ENCODE results near the gene TRIM31. TPM values are rescaled to one million over a fixed set of nuclear protein-coding genes. Genes with fewer than 3 reads are reported as not detected.

Gene TRIM31, protein sequence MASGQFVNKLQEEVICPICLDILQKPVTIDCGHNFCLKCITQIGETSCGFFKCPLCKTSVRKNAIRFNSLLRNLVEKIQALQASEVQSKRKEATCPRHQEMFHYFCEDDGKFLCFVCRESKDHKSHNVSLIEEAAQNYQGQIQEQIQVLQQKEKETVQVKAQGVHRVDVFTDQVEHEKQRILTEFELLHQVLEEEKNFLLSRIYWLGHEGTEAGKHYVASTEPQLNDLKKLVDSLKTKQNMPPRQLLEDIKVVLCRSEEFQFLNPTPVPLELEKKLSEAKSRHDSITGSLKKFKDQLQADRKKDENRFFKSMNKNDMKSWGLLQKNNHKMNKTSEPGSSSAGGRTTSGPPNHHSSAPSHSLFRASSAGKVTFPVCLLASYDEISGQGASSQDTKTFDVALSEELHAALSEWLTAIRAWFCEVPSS
- not detected for total RNA-seq

DNA sequence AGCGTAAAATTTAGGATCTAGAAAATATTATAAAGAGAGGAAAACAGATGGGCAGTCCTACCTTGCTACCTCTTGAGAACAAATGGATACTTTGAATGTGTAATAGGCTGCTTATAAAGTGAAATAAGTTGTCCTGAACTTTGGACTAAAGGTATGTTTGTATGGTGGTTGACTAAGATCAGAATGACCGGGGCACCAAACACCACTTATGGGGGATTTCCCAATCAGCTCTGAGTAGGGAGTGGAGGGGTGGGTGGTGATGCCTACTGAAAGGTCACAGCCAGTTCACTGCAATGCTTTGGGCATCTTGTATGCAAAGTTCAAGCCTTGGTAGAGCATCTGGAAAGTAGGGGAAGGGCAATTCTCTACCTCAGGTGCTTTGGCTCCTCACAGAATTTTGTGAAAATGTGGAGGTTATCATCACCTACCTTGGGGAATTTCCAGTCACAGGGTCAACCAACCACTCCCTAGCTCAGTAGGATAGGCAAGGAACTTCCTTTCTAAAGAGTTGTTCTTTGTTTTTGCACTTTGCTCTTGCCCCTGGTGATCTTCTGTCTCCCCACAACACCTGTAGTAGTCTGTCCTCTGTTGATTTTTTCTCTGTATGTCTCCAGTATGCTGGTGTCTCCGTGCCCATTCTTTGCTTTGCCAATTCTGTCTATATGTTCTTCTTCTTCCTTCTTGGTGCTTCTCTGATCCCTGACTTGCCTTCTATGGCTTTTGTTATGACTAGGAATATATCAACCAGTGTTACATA, at the start of gene TRIM31:
Gene TRIM31, minus strand, starts transcription at position 88 of the 757 bp plus-strand sequence. CDS start 285 bp downstream, outside the sequence.
- Histone ChIP-seq H3K27ac (peak within 1 kb of the TSS in 1 of 4 donors; percentile 30), H3K9me3 (no peaks in the 10 kb centered on the region), H3K27me3 (peaks cover 0 to 78% of the 10 kb centered on the region in 2 donors), H3K4me3 (no peak within 1 kb of the TSS), H3K36me3 (no peaks in the 10 kb centered on the region), H3K4me1 (no peaks in the 10 kb centered on the region)
- 82 to 88% methylated on average over 3 of the region's 3 CpGs for WGBS, 2 donors
- no peak for DNase-seq (ENCODE audit: low spot score in 2 of 2)
- TF ChIP-seq EP300 (IDR thresholded peaks at IDR 0.05) (no peak), POLR2A (IDR thresholded peaks at IDR 0.05) (no peak)
- TF ChIP-seq, protein P1, sequence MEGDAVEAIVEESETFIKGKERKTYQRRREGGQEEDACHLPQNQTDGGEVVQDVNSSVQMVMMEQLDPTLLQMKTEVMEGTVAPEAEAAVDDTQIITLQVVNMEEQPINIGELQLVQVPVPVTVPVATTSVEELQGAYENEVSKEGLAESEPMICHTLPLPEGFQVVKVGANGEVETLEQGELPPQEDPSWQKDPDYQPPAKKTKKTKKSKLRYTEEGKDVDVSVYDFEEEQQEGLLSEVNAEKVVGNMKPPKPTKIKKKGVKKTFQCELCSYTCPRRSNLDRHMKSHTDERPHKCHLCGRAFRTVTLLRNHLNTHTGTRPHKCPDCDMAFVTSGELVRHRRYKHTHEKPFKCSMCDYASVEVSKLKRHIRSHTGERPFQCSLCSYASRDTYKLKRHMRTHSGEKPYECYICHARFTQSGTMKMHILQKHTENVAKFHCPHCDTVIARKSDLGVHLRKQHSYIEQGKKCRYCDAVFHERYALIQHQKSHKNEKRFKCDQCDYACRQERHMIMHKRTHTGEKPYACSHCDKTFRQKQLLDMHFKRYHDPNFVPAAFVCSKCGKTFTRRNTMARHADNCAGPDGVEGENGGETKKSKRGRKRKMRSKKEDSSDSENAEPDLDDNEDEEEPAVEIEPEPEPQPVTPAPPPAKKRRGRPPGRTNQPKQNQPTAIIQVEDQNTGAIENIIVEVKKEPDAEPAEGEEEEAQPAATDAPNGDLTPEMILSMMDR (IDR thresholded peaks at IDR 0.05): no peak

- H3K27ac ChIP-seq: peak overlapping the region in 1 of 4 donors; percentile 30
- 75 to 80% methylated on average over 12 of the region's 12 CpGs for WGBS, 2 donors
- H3K27me3 ChIP-seq: peaks cover 0 to 13% of the 10 kb centered on the region in 2 donors
- H3K4me1 ChIP-seq: no peaks in the 10 kb centered on the region
- no peak overlapping the region for H3K4me3 ChIP-seq
- DNase-seq (ENCODE audit: low spot score in 2 of 2): no peak
- H3K36me3 ChIP-seq: no peaks in the 10 kb centered on the region
- H3K9me3 ChIP-seq: no peaks in the 10 kb centered on the region
- no peak for TF ChIP-seq EP300 (IDR thresholded peaks at IDR 0.05)
- TF ChIP-seq, protein P1 (IDR thresholded peaks at IDR 0.05): no peak
- no peak for TF ChIP-seq POLR2A (IDR thresholded peaks at IDR 0.05)
Observed at GRCh38 chr6:30162265-30163089, 49.6 kb upstream of the TRIM31 start.

DNA sequence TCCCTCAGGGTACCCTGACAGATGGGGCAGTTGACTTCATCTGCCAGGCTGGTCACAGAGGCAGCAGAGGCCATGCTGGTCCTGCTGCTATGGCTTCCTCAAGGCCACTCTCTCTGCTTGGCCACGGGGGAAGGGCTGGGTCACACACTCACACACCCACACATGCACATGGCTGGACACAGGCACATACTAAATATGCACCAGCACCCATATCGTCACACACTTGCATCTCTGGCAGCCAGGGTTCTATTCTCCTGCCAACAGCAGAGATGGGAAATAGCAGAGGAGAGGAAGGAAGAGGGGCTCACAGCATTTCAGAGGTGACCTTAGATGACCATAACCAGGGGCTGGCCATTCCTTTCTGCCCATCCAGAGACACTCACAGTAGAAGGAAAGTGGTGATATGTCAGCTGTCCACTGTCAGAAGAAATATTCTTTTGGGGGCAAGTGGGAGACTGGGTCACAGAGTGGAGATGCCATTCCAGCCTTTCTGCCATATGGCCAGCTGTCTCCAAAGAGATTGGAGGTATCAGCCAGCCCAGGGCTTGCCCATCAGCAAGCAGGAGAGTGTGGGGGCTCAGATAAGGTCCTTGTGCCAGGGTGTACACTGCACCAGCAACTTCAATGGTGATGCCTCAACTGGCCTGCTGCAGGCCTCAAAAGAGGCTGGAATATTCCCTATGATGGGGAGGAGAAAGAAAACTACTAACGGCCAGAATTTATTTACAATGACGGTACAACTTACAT, 48.1 kb upstream of the TRIM31 start, which contains the start of gene TRIM10:
Gene TRIM10, minus strand, starts transcription at position 427 of the 747 bp plus-strand sequence. Its CDS starts 353 bp downstream, at position 74.
- Histone ChIP-seq H3K27ac (no peak within 1 kb of the TSS), H3K36me3 (no peaks in the 10 kb centered on the region), H3K4me1 (peaks cover 0 to 9% (median 0%) of the 10 kb centered on the region in 4 donors), H3K9me3 (no peaks in the 10 kb centered on the region), H3K27me3 (peaks cover 0 to 4% of the 10 kb centered on the region in 2 donors), H3K4me3 (no peak within 1 kb of the TSS)
- DNase-seq (ENCODE audit: low spot score in 2 of 2): no peak
- 70 to 88% methylated on average over 4 of the region's 4 CpGs for WGBS, 2 donors
- no peak for TF ChIP-seq EP300 (IDR thresholded peaks at IDR 0.05)
- no peak for TF ChIP-seq POLR2A (IDR thresholded peaks at IDR 0.05)
- TF ChIP-seq, protein P1 (IDR thresholded peaks at IDR 0.05): no peak

GRCh38 chr6:30160008-30160784, 47.3 kb upstream of the TRIM31 start:
- 89 to 90% methylated on average over 17 of the region's 17 CpGs for WGBS, 2 donors
- Histone ChIP-seq H3K4me1 (peaks cover 0 to 13% (median 0%) of the 10 kb centered on the region in 4 donors), H3K27ac (no peak overlapping the region), H3K4me3 (no peak overlapping the region), H3K36me3 (no peaks in the 10 kb centered on the region), H3K27me3 (peaks cover 0 to 4% of the 10 kb centered on the region in 2 donors), H3K9me3 (no peaks in the 10 kb centered on the region)
- TF ChIP-seq, protein P1 (IDR thresholded peaks at IDR 0.05): no peak
- no peak for TF ChIP-seq POLR2A (IDR thresholded peaks at IDR 0.05)
- no peak for TF ChIP-seq EP300 (IDR thresholded peaks at IDR 0.05)
- DNase-seq (ENCODE audit: low spot score in 2 of 2): no peak

All from tibial nerve (tissue), 4 donors.